Stimulated activated CD4-positive, alpha-beta T cell treated with anti-CD3 and anti-CD28 coated beads, TNF-alpha, amount 100 ng/mL, for 4 hours (primary cell): ENCODE data around the gene MMP28.

ENCODE experiments used
- DNase-seq, 3 experiments: peaks; one replicate each; pipeline ENCODE4 v3.0.0-alpha.2; 2020; ENCODE audit warnings: low read depth in 3 of 3

MMP28 gene

GRCh38 chr17:35797918-35798317 lies 2.5 kb upstream of the MMP28 start:
- DNase-seq, result no peak

- DNase-seq, result no peak
These were observed 1.9 kb upstream of the MMP28 start for GRCh38 chr17:35797370-35797769.

- no peak for DNase-seq
These were observed 1.5 kb upstream of the MMP28 start for GRCh38 chr17:35796942-35797341.

GRCh38 chr17:35795871-35796265 lies 427 bp upstream of the MMP28 start:
- no peak for DNase-seq

GRCh38 chr17:35793257-35793656 lies 2.2 kb downstream of the MMP28 start:
- DNase-seq, result no peak

GRCh38 chr17:35791681-35792350 lies 3.6 kb downstream of the MMP28 start:
- no peak for DNase-seq

GRCh38 chr17:35790841-35791240 lies 4.6 kb downstream of the MMP28 start:
- DNase-seq, result no peak

- DNase-seq, result no peak
These were observed 6.7 kb downstream of the MMP28 start for GRCh38 chr17:35788477-35789368.

GRCh38 chr17:35786941-35787432 lies 8.5 kb downstream of the MMP28 start:
- no peak for DNase-seq

GRCh38 chr17:35784895-35785294 lies 10.5 kb downstream of the MMP28 start:
- no peak for DNase-seq

GRCh38 chr17:35780950-35781349 lies 14.5 kb downstream of the MMP28 start:
- DNase-seq, result no peak

GRCh38 chr17:35778641-35779196 lies 16.7 kb downstream of the MMP28 start:
- DNase-seq, result no peak

- no peak for DNase-seq
These were observed 19.9 kb downstream of the MMP28 start for GRCh38 chr17:35775583-35775982.

- no peak for DNase-seq
These were observed 20.4 kb downstream of the MMP28 start for GRCh38 chr17:35775039-35775438.

GRCh38 chr17:35774499-35774898 lies 20.9 kb downstream of the MMP28 start:
- no peak for DNase-seq

GRCh38 chr17:35773679-35774425 lies 21.6 kb downstream of the MMP28 start:
- no peak for DNase-seq

- no peak for DNase-seq
These were observed 22.3 kb downstream of the MMP28 start for GRCh38 chr17:35773129-35773528.

- no peak for DNase-seq
These were observed 25.4 kb downstream of the MMP28 start for GRCh38 chr17:35769895-35770486.

GRCh38 chr17:35768797-35769196 lies 26.6 kb downstream of the MMP28 start:
- no peak for DNase-seq

- no peak for DNase-seq
These were observed 28.4 kb downstream of the MMP28 start for GRCh38 chr17:35766903-35767510.

- DNase-seq, result no peak
These were observed 29.0 kb downstream of the MMP28 start for GRCh38 chr17:35766489-35766877.
